Lower lobe of right lung (tissue), 2 donors: ENCODE results near the gene PICK1. TPM values are rescaled to one million over a fixed set of nuclear protein-coding genes. Genes with fewer than 3 reads are reported as not detected.

Experiments used
- ATAC-seq, 2 donors: fragments of 200-7000 bp; cut with Tn5 transposase; one replicate each; pipeline ENCODE4 v1.9.1; 2020 to 2022; ENCODE audit warnings: mild to moderate bottlenecking in 2 of 2, moderate library complexity in 2 of 2
- DNase-seq: peaks from one replicate; pipeline ENCODE4 v3.0.0-alpha.2; 2020
- H3K27ac ChIP-seq: fragments of 200-600 bp; one replicate; pipeline ENCODE4 v1.8.0; 2022
- H3K27me3 ChIP-seq: fragments of 200-600 bp; one replicate; pipeline ENCODE4 v1.8.0; 2022; ENCODE audit warnings: low read depth
- H3K36me3 ChIP-seq: fragments of 200-600 bp; one replicate; pipeline ENCODE4 v1.8.0; 2022; ENCODE audit warnings: mild to moderate bottlenecking
- H3K4me1 ChIP-seq: fragments of 200-600 bp; one replicate; pipeline ENCODE4 v1.8.0; 2022
- H3K4me3 ChIP-seq: fragments of 200-600 bp; one replicate; pipeline ENCODE4 v1.8.0; 2022; ENCODE audit warnings: mild to moderate bottlenecking
- H3K9me3 ChIP-seq: fragments of 200-600 bp; one replicate; pipeline ENCODE4 v1.8.0; 2022
- CTCF ChIP-seq: fragments of 200-600 bp; IDR thresholded peaks from one replicate; pipeline ENCODE4 v1.8.0; 2022; ENCODE audit warnings: antibody characterized with exemption, mild to moderate bottlenecking
- intact Hi-C: fragments of 100-400 bp; cut with DNase I; formaldehyde crosslinking; loops from one replicate; pipeline ENCODE4 v1.11.0; 2022
- total RNA-seq: library from RNA; stranded (reverse); fragmentation: NEBNext Ultra II Directional; extraction: Animal tissue kit (Norgen Biotek cat#: 25700); gene quantifications from one replicate; pipeline ENCODE4 v1.2.1, GENCODE V29; 2021
- donor health status: DM: no; HTN: yes; CAD: no; lungs with severe emphysema.

The PICK1 gene
- total RNA-seq, 1 donor from 2014 or later: 35.4 TPM

GRCh38 chr22:38074181-38075104, 17.2 kb downstream of the PICK1 start:
- DNase-seq (no peak), ATAC-seq (no peak)
- intact Hi-C loops: no loop called here
- Histone ChIP-seq H3K4me3 (no peak overlapping the region), H3K27ac (no peak overlapping the region), H3K4me1 (no peaks in the 10 kb centered on the region), H3K27me3 (no peaks in the 10 kb centered on the region), H3K9me3 (no peaks in the 10 kb centered on the region), H3K36me3 (peaks cover 59% of the 10 kb centered on the region)
- TF ChIP-seq CTCF: peak; percentile 6

GRCh38 chr22:38075105-38075825, 18.1 kb downstream of the PICK1 start:
- Histone ChIP-seq H3K4me1 (no peaks in the 10 kb centered on the region), H3K9me3 (no peaks in the 10 kb centered on the region), H3K4me3 (no peak overlapping the region), H3K27me3 (peaks cover 2% of the 10 kb centered on the region), H3K36me3 (peaks cover 51% of the 10 kb centered on the region), H3K27ac (no peak overlapping the region)
- DNase-seq (no peak), ATAC-seq (no peak)
- TF ChIP-seq CTCF: no peak
- intact Hi-C loops: no loop called here

GRCh38 chr22:38075961-38076360, 18.8 kb downstream of the PICK1 start:
- no peak for DNase-seq

GRCh38 chr22:38077096-38077495, 19.9 kb downstream of the PICK1 start:
- TF ChIP-seq CTCF: no peak

More at GRCh38 chr22:38075961-38076360, 18.8 kb downstream of the PICK1 start:
- Histone ChIP-seq H3K27ac (no peak overlapping the region), H3K4me3 (no peak overlapping the region), H3K4me1 (peaks cover 5% of the 10 kb centered on the region), H3K9me3 (no peaks in the 10 kb centered on the region), H3K27me3 (peaks cover 9% of the 10 kb centered on the region), H3K36me3 (peaks cover 44% of the 10 kb centered on the region)
- intact Hi-C loops: no loop called here
- no peak for TF ChIP-seq CTCF
- ATAC-seq: no peak

GRCh38 chr22:38077595-38077994, 20.4 kb downstream of the PICK1 start:
- H3K27me3 ChIP-seq: peaks cover 24% of the 10 kb centered on the region
- DNase-seq: no peak
- H3K27ac ChIP-seq: no peak overlapping the region
- intact Hi-C loops: no loop called here
- H3K4me3 ChIP-seq: no peak overlapping the region
- peaks cover 30% of the 10 kb centered on the region for H3K36me3 ChIP-seq
- ATAC-seq: no peak
- no peak for TF ChIP-seq CTCF
- peaks cover 19% of the 10 kb centered on the region for H3K4me1 ChIP-seq
- no peaks in the 10 kb centered on the region for H3K9me3 ChIP-seq

More at GRCh38 chr22:38077096-38077495, 19.9 kb downstream of the PICK1 start:
- Histone ChIP-seq H3K4me3 (no peak overlapping the region), H3K4me1 (peaks cover 14% of the 10 kb centered on the region), H3K36me3 (peaks cover 35% of the 10 kb centered on the region), H3K9me3 (no peaks in the 10 kb centered on the region), H3K27ac (no peak overlapping the region), H3K27me3 (peaks cover 19% of the 10 kb centered on the region)
- DNase-seq (no peak), ATAC-seq (no peak)
- intact Hi-C loops: no loop called here
